HL-60/S4 (cell line): ENCODE measurements around the gene KIAA1217.

Experiments used
- in situ Hi-C: fragments of 300-500 bp; cut with MboI; formaldehyde crosslinking; loops from 2 replicates; pipeline ENCODE4 v1.14.3; 2022; ENCODE audit warnings: low sequenced_read_pairs

Gene KIAA1217

GRCh38 chr10:24394461-24395190 lies 185.7 kb downstream of the KIAA1217 start:
- in situ Hi-C loops: no loop called here

DNA sequence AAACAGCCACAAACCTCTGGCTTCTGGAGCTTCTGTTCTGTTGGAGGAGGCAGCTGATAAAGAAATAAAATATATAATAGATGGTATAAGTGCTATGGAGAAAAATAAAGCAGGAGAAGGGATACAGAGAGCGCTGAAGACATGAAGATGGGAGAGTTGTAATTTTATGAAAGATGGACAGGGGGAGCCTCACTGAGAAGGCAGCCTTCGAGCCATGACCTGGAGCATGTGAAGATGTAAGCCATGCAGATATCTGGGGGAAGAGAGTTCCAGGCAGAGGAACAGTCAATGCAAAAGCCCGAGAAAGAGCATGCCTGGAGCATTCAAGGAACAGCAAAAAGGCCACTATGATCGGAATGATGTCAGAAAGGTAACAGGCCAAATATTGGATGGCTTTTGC lies 187.5 kb downstream of the KIAA1217 start:
- in situ Hi-C loops: no loop called here

DNA sequence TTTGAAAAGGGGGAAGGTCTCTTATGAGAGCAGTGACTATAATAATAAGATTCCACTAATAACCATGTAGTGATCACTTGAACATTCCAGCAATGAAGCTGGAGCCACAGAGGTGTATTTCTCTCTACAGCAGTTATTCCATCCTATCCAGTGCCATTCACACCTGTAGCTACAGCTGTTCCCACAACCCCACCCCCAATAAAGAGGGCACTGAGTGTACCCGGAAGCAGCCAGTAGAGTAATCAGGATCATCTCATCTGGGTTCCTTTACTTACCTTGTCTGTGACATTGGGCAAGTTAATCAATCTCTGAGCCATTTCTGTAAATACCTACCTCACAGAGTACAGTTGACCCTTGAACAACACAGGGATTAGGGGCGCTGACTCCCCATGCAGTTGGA lies 188.7 kb downstream of the KIAA1217 start:
- in situ Hi-C loops: no loop called here

DNA sequence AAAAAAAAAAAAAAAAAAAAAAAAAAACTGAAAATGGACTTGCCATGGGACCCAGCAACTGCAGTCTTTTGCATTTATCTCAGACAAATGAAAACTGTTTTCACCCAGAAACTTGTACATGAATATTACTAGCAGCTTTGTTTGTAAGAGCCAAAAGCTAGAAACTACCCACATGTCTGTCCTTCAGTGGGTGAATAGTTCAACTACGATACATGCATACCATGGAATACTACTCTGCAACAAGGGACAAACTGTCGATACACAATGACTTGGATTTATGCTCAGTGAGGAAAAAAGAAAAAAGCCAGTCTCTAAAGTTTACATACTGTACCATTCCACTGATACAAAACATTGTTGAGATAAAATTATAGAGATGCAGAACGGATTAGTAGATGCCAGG lies 195.6 kb downstream of the KIAA1217 start:
- in situ Hi-C loops: no loop called here

DNA sequence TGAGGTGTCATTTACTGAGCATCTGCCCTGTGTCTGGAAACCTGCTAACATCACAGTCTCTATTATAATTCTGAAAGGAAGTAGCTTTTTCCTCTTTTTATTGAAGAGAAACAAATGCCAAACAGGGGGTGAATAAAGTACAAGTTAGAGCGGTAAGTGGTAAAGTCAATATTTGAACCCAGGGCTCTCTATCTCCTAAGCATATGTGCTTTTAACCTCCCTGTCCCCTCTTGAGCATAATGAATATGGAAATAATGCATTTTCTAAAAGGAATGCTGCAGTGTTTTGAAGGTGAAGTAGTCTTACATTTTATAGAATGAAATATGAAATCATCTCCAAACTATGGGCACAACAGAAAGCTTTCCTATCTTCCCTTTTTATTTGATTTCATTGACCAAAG lies 196.7 kb downstream of the KIAA1217 start:
- in situ Hi-C loops: no loop called here

DNA sequence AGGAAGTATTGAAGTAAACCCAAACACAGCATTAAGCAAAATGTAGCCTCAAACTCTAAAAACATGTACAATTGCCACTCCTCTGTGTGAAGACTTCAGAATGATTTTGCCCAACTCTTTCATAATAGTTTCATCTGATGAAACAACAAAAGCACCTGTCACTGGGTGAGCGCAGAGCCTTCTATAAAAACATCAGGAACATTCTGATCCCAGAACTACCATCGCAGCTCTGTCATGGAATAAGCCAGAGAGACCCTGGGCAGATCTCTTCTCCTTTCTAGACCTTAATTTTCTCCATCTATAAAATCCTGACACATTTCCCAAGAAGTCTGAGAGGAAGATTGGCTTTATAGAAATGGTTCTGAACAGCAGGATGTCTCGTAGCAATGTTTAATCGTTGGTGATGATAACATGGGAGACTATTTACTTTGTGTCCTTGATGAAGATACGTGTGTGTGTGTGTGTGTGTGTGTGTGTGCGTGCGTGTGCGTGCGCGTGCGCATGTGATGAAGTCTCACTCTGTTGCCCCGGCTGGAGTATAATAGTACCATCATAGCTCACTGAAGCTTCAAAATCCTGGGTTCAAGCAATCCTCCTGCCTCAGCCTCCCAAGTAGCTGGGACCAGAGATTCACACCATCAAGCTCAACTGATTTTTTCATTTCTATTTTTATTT lies 198.0 kb downstream of the KIAA1217 start:
- in situ Hi-C loops: no loop called here

- in situ Hi-C loops: no loop called here
These were observed 199.0 kb downstream of the KIAA1217 start for GRCh38 chr10:24407928-24408327.

DNA sequence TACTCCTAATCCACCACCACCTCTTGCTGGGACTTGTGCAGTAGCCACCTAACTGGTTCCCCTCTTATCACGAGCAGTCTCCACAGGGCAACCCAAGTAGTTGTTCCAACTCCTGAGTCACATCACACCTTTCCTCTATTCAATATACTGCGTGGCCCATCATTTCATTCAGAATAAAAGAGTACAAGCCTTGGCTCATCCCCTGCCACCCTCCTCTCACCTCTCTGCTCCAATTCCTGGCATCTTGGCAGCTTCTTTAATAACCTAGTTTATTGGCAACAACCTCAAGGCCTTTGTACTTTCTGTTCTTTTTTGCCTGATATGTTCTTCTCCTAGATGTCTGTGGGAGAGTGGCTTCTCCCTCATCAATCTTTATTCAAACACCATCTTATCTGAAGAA lies 199.4 kb downstream of the KIAA1217 start:
- in situ Hi-C loops: no loop called here

- in situ Hi-C loops: no loop called here
These were observed 205.7 kb downstream of the KIAA1217 start for GRCh38 chr10:24414597-24414996.

- in situ Hi-C loops: no loop called here
These were observed 206.7 kb downstream of the KIAA1217 start for GRCh38 chr10:24415455-24416125.

GRCh38 chr10:24416248-24416647 lies 207.3 kb downstream of the KIAA1217 start:
- in situ Hi-C loops: no loop called here

DNA sequence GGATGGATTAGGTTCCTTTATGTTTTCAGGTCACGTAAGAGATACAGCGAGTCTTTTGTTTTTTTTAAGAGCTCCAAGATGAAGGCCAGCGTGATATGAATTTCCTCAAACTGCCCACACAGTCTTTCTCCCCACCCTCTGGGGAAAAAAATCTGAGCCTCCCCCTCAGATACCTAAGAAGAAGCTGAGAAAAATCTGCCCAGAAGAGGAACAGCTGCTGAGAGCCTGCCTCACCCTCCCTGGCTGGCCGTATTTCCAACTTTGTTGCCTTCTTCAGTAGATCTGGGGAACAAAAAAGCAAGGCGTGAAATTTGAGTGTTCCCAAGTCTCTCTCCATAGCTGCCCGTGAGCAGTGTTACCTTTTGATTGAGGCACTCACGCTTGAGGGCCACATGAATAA lies 208.1 kb downstream of the KIAA1217 start:
- in situ Hi-C loops: no loop called here

GRCh38 chr10:24418532-24418931 lies 209.6 kb downstream of the KIAA1217 start:
- in situ Hi-C loops: no loop called here

- in situ Hi-C loops: no loop called here
These were observed 210.1 kb downstream of the KIAA1217 start for GRCh38 chr10:24419066-24419465.

DNA sequence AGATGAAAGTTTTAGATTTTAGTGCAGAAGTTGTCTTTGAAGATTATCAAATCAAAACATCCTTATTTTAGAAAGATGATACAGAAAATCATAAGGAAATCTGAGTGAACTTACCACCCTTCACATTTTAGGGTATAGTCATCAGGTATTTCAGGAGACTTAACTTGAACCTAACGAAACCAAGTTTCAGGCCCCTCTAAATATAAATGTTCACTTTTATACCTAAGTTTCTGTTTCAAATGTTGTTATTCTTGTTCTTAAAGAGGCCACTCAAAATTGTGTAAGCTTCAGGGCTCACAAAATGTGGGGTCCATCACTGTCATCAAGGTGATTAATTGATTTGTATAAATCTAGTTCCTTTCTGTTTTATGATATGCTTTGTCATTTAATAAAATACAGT lies 216.2 kb downstream of the KIAA1217 start:
- in situ Hi-C loops: no loop called here

GRCh38 chr10:24427678-24428409 lies 218.9 kb downstream of the KIAA1217 start:
- in situ Hi-C loops: no loop called here

- in situ Hi-C loops: no loop called here
These were observed 219.5 kb downstream of the KIAA1217 start for GRCh38 chr10:24428410-24428782.

DNA sequence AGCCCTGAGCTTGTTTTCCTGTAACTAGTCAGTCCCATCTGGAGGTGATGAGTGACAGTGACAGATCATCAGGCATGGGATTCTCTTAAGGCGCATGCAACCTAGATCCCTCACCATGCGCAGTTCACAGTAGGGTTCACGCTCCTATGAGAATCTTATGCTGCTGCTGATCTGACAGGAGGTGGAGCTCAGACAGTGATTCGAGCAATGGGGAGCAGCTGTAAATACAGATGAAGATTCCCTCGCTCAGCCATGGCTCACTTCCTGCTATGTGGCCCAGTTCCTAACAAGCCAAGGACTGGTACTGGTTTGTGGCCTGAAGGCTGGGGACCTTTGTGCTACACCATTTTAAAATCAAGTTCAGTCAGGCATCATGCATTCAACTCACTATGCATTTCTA lies 221.7 kb downstream of the KIAA1217 start:
- in situ Hi-C loops: no loop called here

GRCh38 chr10:24432478-24433416 lies 223.8 kb downstream of the KIAA1217 start:
- in situ Hi-C loops: no loop called here

DNA sequence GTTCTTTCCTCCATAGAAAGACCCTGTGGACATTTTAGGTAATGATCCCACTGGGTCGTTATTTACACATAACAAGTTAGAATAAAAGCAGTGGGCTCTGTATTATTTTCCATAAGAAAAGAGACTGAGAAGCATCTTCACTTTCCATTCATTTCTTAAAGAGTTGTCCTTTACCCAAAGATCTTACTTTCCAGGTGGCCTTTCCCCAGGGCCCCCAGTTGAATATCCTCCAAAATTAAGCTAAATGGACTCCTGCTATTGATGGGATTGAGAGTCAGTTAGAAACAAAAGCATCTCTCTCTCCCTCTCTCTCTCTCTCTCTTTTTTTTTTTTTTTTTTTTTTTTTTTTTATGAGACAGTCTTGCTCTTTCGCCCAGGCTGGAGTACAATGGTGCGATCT lies 224.8 kb downstream of the KIAA1217 start:
- in situ Hi-C loops: no loop called here
